ENCODE results near the gene MED28.

GRCh38 chr4:17580969-17581368 is 33.5 kb upstream of the MED28 start:
- TF ChIP-seq CTCF (conservative IDR thresholded peaks at IDR 0.05; ENCODE audit: low read length), result no peak
- TF ChIP-seq EZH2phosphoT487 (IDR thresholded peaks at IDR 0.05; ENCODE audit: borderline replicate concordance), result no peak
